Upper lobe of right lung (tissue), 1 donor: Measurements from ENCODE around the gene TRPM1. TPM values are rescaled to one million over a fixed set of nuclear protein-coding genes. Genes with fewer than 3 reads are reported as not detected.

Experiments used
- ATAC-seq: fragments of 200-7000 bp; cut with Tn5 transposase; one replicate; pipeline ENCODE4 v1.9.1; 2020; ENCODE audit warnings: mild to moderate bottlenecking, moderate library complexity
- DNase-seq: peaks from one replicate; pipeline ENCODE4 v3.0.0-alpha.2; 2020
- H3K27ac ChIP-seq: fragments of 200-600 bp; one replicate; pipeline ENCODE4 v1.8.0; 2022
- H3K27me3 ChIP-seq: fragments of 200-600 bp; one replicate; pipeline ENCODE4 v1.8.0; 2022; ENCODE audit warnings: mild to moderate bottlenecking
- H3K36me3 ChIP-seq: fragments of 200-600 bp; one replicate; pipeline ENCODE4 v1.8.0; 2022
- H3K4me1 ChIP-seq: fragments of 200-600 bp; one replicate; pipeline ENCODE4 v1.8.0; 2022
- H3K4me3 ChIP-seq: fragments of 200-600 bp; one replicate; pipeline ENCODE4 v1.8.0; 2022; ENCODE audit warnings: mild to moderate bottlenecking
- H3K9me3 ChIP-seq: fragments of 200-600 bp; one replicate; pipeline ENCODE4 v1.8.0; 2022
- intact Hi-C: fragments of 100-400 bp; cut with DNase I; formaldehyde crosslinking; loops from one replicate; pipeline ENCODE4 v1.11.0; 2022
- total RNA-seq: library from RNA; stranded (reverse); fragmentation: NEBNext Ultra II Directional; extraction: Animal tissue kit (Norgen Biotek cat#: 25700); gene quantifications from one replicate; pipeline ENCODE4 v1.2.1, GENCODE V29; 2021
- TF ChIP-seq, protein P1 (sequence below): fragments of 200-600 bp; IDR thresholded peaks from one replicate; pipeline ENCODE4 v1.8.0; 2022; ENCODE audit warnings: antibody characterized with exemption
- donor health status: DM: no; HTN: yes; CAD: no; lungs with severe emphysema.

The TRPM1 gene
- total RNA-seq, 1 donor from 2014 or later, result not detected

DNA sequence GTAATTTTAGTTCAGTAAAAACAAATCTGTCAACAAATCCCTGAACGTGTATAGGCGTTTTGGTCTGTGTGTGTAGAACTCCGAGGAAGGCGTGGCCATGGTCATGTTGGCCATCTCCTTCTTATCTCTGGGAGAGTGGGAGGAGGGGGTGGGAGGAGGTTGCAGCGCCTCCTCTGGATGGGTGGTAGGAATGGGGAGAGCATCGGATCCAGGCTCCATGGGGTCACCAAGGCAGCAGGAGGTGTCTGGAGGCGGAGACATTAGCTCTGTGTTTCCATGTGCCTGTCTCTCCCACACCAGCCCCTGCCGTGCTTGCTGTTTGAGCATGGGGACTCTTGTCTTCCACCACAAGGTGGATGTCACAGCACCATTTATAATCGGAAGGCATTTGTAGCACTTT, 34.5 kb upstream of the TRPM1 start:
- ATAC-seq (no peak), DNase-seq (no peak)
- Histone ChIP-seq H3K9me3 (no peaks in the 10 kb centered on the region), H3K36me3 (no peaks in the 10 kb centered on the region), H3K27me3 (no peaks in the 10 kb centered on the region), H3K4me3 (no peak overlapping the region), H3K27ac (no peak overlapping the region), H3K4me1 (no peaks in the 10 kb centered on the region)
- TF ChIP-seq, protein P1, sequence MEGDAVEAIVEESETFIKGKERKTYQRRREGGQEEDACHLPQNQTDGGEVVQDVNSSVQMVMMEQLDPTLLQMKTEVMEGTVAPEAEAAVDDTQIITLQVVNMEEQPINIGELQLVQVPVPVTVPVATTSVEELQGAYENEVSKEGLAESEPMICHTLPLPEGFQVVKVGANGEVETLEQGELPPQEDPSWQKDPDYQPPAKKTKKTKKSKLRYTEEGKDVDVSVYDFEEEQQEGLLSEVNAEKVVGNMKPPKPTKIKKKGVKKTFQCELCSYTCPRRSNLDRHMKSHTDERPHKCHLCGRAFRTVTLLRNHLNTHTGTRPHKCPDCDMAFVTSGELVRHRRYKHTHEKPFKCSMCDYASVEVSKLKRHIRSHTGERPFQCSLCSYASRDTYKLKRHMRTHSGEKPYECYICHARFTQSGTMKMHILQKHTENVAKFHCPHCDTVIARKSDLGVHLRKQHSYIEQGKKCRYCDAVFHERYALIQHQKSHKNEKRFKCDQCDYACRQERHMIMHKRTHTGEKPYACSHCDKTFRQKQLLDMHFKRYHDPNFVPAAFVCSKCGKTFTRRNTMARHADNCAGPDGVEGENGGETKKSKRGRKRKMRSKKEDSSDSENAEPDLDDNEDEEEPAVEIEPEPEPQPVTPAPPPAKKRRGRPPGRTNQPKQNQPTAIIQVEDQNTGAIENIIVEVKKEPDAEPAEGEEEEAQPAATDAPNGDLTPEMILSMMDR, result no peak
- intact Hi-C loops, result no loop called here

DNA sequence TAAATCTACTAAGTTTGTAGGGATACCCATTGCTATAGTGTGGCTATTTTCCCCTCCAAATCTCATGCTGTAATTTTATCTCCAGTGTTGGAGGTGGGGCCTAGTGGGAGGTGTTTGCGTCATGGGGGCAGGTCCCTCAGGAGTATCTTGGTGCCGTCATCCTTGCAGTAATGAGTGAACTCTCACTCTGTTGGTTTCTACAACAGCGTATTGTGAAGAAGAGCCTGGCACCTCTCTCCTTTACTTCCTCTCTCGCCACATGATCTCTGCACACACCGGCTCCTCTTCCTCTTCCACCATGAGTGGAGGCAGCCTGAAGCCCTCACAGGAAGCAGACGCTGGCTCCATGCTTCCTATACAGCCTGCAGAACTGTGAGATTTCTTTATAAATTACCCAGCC, 34.0 kb upstream of the TRPM1 start:
- no peak for DNase-seq
- Histone ChIP-seq H3K4me3 (no peak overlapping the region), H3K4me1 (no peaks in the 10 kb centered on the region), H3K9me3 (no peaks in the 10 kb centered on the region), H3K27ac (no peak overlapping the region), H3K27me3 (no peaks in the 10 kb centered on the region), H3K36me3 (no peaks in the 10 kb centered on the region)
- intact Hi-C loops, result no loop called here
- peak; percentile 77 for ATAC-seq
- TF ChIP-seq, protein P1, result no peak

- Histone ChIP-seq H3K36me3 (no peaks in the 10 kb centered on the region), H3K4me1 (peaks cover 4% of the 10 kb centered on the region), H3K27me3 (no peaks in the 10 kb centered on the region), H3K27ac (no peak overlapping the region), H3K9me3 (no peaks in the 10 kb centered on the region), H3K4me3 (no peak overlapping the region)
- ATAC-seq, result no peak
- TF ChIP-seq, protein P1, result no peak
- intact Hi-C loops, result no loop called here
- no peak for DNase-seq
Measured at GRCh38 chr15:31133890-31134289, 32.4 kb upstream of the TRPM1 start.

DNA sequence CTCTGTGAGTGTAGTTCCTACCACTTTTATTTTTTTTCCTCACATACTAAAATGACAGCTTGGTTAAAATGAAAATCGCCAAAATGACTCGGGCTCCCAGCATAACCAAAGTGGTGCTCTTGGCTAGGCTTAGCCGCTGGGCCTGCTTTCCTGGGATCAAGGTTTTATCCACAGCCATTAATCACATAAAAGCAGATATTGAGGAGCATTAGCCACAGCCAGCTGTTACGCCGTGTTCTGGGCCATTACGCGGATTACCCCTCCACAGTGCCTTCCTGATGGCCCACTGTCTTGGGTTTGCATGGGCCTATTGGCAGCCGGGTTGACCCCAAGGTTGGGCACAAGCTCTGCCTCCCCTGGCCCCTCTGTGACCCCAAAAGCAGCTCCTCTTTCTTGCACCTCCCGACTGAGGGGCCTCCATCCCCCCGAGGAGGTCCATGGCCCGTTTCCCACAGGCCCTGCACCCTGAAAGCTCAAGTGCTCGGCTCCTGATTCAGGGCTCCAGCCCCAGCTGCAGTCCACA, 30.4 kb upstream of the TRPM1 start:
- H3K4me3 ChIP-seq, result no peak overlapping the region
- ATAC-seq (no peak), DNase-seq (no peak)
- intact Hi-C loops, result no loop called here
- H3K9me3 ChIP-seq, result no peaks in the 10 kb centered on the region
- H3K27ac ChIP-seq, result no peak overlapping the region
- no peaks in the 10 kb centered on the region for H3K27me3 ChIP-seq
- peaks cover 5% of the 10 kb centered on the region for H3K4me1 ChIP-seq
- TF ChIP-seq, protein P1, result no peak
- no peaks in the 10 kb centered on the region for H3K36me3 ChIP-seq

GRCh38 chr15:31130576-31131237, 29.2 kb upstream of the TRPM1 start:
- peaks cover 5% of the 10 kb centered on the region for H3K4me1 ChIP-seq
- TF ChIP-seq, protein P1, result no peak
- no peaks in the 10 kb centered on the region for H3K27me3 ChIP-seq
- no peak overlapping the region for H3K4me3 ChIP-seq
- DNase-seq (no peak), ATAC-seq (no peak)
- H3K36me3 ChIP-seq, result no peaks in the 10 kb centered on the region
- intact Hi-C loops, result no loop called here
- no peak overlapping the region for H3K27ac ChIP-seq
- no peaks in the 10 kb centered on the region for H3K9me3 ChIP-seq
